Measurements from ENCODE around the gene AIFM3.

- no peak for TF ChIP-seq POLR2AphosphoS5 (IDR thresholded peaks at IDR 0.05; ENCODE audit: borderline replicate concordance, low read depth, low read length)
- TF ChIP-seq FOXP2 (optimal IDR thresholded peaks at IDR 0.05; ENCODE audit: control extremely low read depth, extremely low read length, insufficient read depth), result no peak
- no peak for TF ChIP-seq EZH2 (IDR thresholded peaks at IDR 0.05)
Measured at GRCh38 chr22:21014726-21015465, 47.8 kb downstream of the AIFM3 start, which contains the start of gene P2RX6.
